HEK293T (cell line): ENCODE measurements around the gene TP53I11.

ENCODE experiments used
- ARNT ChIP-seq: fragments of 450-650 bp; IDR thresholded peaks from 2 replicates; pipeline ENCODE4 v1.6.1; 2017; ENCODE audit warnings: mild to moderate bottlenecking
- CTBP1 ChIP-seq: fragments of 450-650 bp; IDR thresholded peaks from 2 replicates; pipeline ENCODE4 v1.6.1; 2016; ENCODE audit warnings: borderline replicate concordance
- FOXM1 ChIP-seq: fragments of 450-650 bp; IDR thresholded peaks from 2 replicates; pipeline ENCODE4 v1.6.1; 2017; ENCODE audit warnings: mild to moderate bottlenecking, borderline replicate concordance
- L3MBTL2 ChIP-seq: fragments of 450-650 bp; conservative IDR thresholded peaks from 2 replicates; pipeline ENCODE4 v1.6.1; 2016; ENCODE audit warnings: mild to moderate bottlenecking
- NFRKB ChIP-seq: fragments of 450-650 bp; IDR thresholded peaks from 2 replicates; pipeline ENCODE4 v1.6.1; 2016; ENCODE audit warnings: mild to moderate bottlenecking, moderate library complexity
- SP1 ChIP-seq: fragments of 450-650 bp; IDR thresholded peaks from 2 replicates; pipeline ENCODE4 v1.6.1; 2017
- SUZ12 ChIP-seq: fragments of 450-650 bp; IDR thresholded peaks from 2 replicates; pipeline ENCODE4 v1.6.1; 2016; ENCODE audit warnings: mild to moderate bottlenecking

DNA sequence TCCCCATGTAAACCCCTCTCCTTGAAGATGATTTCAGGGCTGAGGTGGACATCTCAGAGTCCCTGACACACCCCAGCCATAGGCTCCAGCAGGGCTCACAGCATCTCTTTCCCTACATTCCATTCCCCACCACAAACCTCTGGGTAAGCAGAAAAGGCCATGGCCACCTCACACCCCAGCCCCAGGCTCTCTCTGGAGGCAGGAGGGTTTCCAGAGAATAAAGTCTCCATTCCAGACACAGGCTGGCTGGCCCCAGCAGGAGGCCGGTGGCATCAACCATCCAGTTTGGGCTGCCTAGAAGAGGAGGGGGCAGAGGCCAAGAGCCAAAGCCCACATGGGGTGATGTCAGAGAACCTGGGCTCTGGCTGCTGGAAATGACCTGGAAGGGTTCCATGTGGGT is 61.4 kb downstream of the TP53I11 start:
- no peak for TF ChIP-seq NFRKB
- no peak for TF ChIP-seq SUZ12
- no peak for TF ChIP-seq SP1
- no peak for TF ChIP-seq ARNT
- no peak for TF ChIP-seq FOXM1
- TF ChIP-seq L3MBTL2: no peak
- TF ChIP-seq CTBP1: no peak
